H1 (cell line): ENCODE measurements around the gene WNT1. TPM values are rescaled to one million over a fixed set of nuclear protein-coding genes. Genes with fewer than 3 reads are reported as not detected.

ENCODE experiments used
- CTCF ChIA-PET: fragments of 300-600 bp; sonication (Branson Sonifier 250); formaldehyde crosslinking; loops from one replicate; lab custom pipeline; 2021; ENCODE audit not compliant: partially characterized antibody; lab: Charles Lee
- POLR2A ChIA-PET: fragments of 300-600 bp; sonication (Branson Sonifier 250); formaldehyde crosslinking; loops from one replicate; lab custom pipeline; 2021; ENCODE audit warnings: inconsistent platforms; ENCODE audit not compliant: partially characterized antibody; lab: Charles Lee
- DNase-seq, 2 experiments: peaks; one replicate each; pipeline versions ENCODE4 v3.0.0 to v3.0.0-alpha.2; 2010 to 2022; ENCODE audit warnings: low spot score in 2 of 2, low read depth in 1 of 2, mixed read lengths in 1 of 2
- FAIRE-seq: peaks from 2 replicates; lab custom pipeline; 2011; peaks lifted over from hg19 to GRCh38; lab: Jason Lieb, UNC
- H2AFZ ChIP-seq: 2 replicates; pipeline ENCODE4 v1.8.1; 2012; ENCODE audit warnings: low read length, inconsistent platforms
- H2AK5ac ChIP-seq: 2 replicates; pipeline ENCODE4 v1.6.1; 2013; ENCODE audit warnings: low read depth, low read length
- H2BK120ac ChIP-seq: replicated peaks from 2 replicates; pipeline ENCODE3; 2013; ENCODE audit warnings: low read depth, low read length, inconsistent platforms
- H2BK12ac ChIP-seq: 2 replicates; pipeline ENCODE4 v1.6.1; 2013; ENCODE audit warnings: low read depth, low read length
- H2BK15ac ChIP-seq: 2 replicates; pipeline ENCODE4 v1.6.1; 2013; ENCODE audit warnings: low read length
- H2BK20ac ChIP-seq: 2 replicates; pipeline ENCODE4 v1.6.1; 2013; ENCODE audit warnings: low read length
- H2BK5ac ChIP-seq: 2 replicates; pipeline ENCODE4 v1.6.1; 2013; ENCODE audit warnings: low read depth, low read length
- H3K14ac ChIP-seq: 2 replicates; pipeline ENCODE4 v1.6.1; 2013; ENCODE audit warnings: inconsistent platforms; ENCODE audit not compliant: insufficient read length
- H3K18ac ChIP-seq: 2 replicates; pipeline ENCODE4 v1.6.1; 2013; ENCODE audit warnings: low read length; ENCODE audit errors: extremely low read depth
- H3K23ac ChIP-seq: 2 replicates; pipeline ENCODE4 v1.6.1; 2013; ENCODE audit warnings: inconsistent platforms; ENCODE audit not compliant: insufficient read length
- H3K23me2 ChIP-seq: 2 replicates; pipeline ENCODE4 v1.6.1; 2013; ENCODE audit warnings: low read depth, low read length
- H3K27ac ChIP-seq: 2 replicates; pipeline ENCODE4 v1.6.1; 2011; ENCODE audit warnings: low read depth, low read length, inconsistent platforms
- H3K27me3 ChIP-seq, 4 experiments: replicated peaks in 1 of 4; 1 replicate in 1 of 4; 2 replicates in 3 of 4; pipeline versions ENCODE4 v1.6.1 to v1.8.1; 2011 to 2013; ENCODE audit warnings: low read length in 3 of 4, mild to moderate bottlenecking in 3 of 4, inconsistent platforms in 2 of 4, mixed read lengths in 2 of 4, moderate library complexity in 1 of 4; ENCODE audit not compliant: control insufficient read depth in 3 of 4, insufficient read depth in 3 of 4; ENCODE audit errors: extremely low read depth in 1 of 4
- H3K36me3 ChIP-seq, 4 experiments: 2 replicates each; pipeline versions ENCODE4 v1.6.1 to v1.8.1; 2011 to 2013; ENCODE audit warnings: mild to moderate bottlenecking in 4 of 4, low read length in 3 of 4, moderate library complexity in 2 of 4, control low read depth in 1 of 4, inconsistent platforms in 1 of 4; ENCODE audit not compliant: insufficient read depth in 4 of 4, control insufficient read depth in 2 of 4
- H3K4ac ChIP-seq: replicated peaks from 2 replicates; pipeline ENCODE3; 2013; ENCODE audit warnings: low read length, low read depth, mixed read lengths, inconsistent platforms; ENCODE audit not compliant: insufficient read length
- H3K4me1 ChIP-seq, 4 experiments: replicated peaks in 1 of 4; 1 replicate in 1 of 4; 2 replicates in 3 of 4; pipeline versions ENCODE4 v1.6.1 to v1.8.1; 2011 to 2013; ENCODE audit warnings: low read length in 3 of 4, inconsistent platforms in 2 of 4, mixed read lengths in 1 of 4; ENCODE audit not compliant: insufficient read depth in 4 of 4, control insufficient read depth in 3 of 4
- H3K4me2 ChIP-seq, 2 experiments: 2 replicates each; pipeline versions ENCODE4 v1.6.1 to v1.8.1; 2011 to 2013; ENCODE audit warnings: low read depth in 2 of 2, low read length in 2 of 2, control low read depth in 1 of 2, inconsistent platforms in 1 of 2, mild to moderate bottlenecking in 1 of 2; ENCODE audit not compliant: insufficient read depth in 1 of 2
- H3K4me3 ChIP-seq, 4 experiments: fragments of 200-600, 300-600 bp in 1 of 4; sonication (generic), shearing (Covaris generic), sonication (Bioruptor Twin) in 1 of 4; 2 replicates each; pipeline versions ENCODE4 v1.5.1 to v1.8.1; 2011 to 2016; ENCODE audit warnings: low read length in 4 of 4, low read depth in 3 of 4, control low read depth in 2 of 4, inconsistent platforms in 2 of 4, mild to moderate bottlenecking in 2 of 4, mixed read lengths in 1 of 4, moderate library complexity in 1 of 4; ENCODE audit not compliant: insufficient read depth in 2 of 4; ENCODE audit errors: extremely low read depth in 1 of 4
- H3K56ac ChIP-seq: replicated peaks from 2 replicates; pipeline ENCODE3; 2013; ENCODE audit warnings: low read depth, mild to moderate bottlenecking, mixed read lengths, low read length, inconsistent platforms; ENCODE audit not compliant: insufficient read length
- H3K79me1 ChIP-seq: 2 replicates; pipeline ENCODE4 v1.6.1; 2013; ENCODE audit warnings: low read depth, low read length, control low read depth
- H3K79me2 ChIP-seq, 2 experiments: 2 replicates each; pipeline versions ENCODE4 v1.6.1 to v1.8.1; 2012 to 2013; ENCODE audit warnings: low read length in 2 of 2, mild to moderate bottlenecking in 2 of 2, inconsistent platforms in 1 of 2; ENCODE audit not compliant: insufficient read depth in 2 of 2, control insufficient read depth in 1 of 2
- H3K9ac ChIP-seq, 4 experiments: replicated peaks in 1 of 4; 1 replicate in 1 of 4; 2 replicates in 3 of 4; pipeline versions ENCODE4 v1.6.1 to v1.8.1; 2011 to 2013; ENCODE audit warnings: low read depth in 3 of 4, low read length in 3 of 4, control low read depth in 2 of 4, mild to moderate bottlenecking in 2 of 4, moderate library complexity in 2 of 4, inconsistent platforms in 1 of 4; ENCODE audit errors: extremely low read depth in 1 of 4
- H3K9me3 ChIP-seq, 2 experiments: 2 replicates each; pipeline versions ENCODE4 v1.6.1 to v1.8.1; 2012 to 2013; ENCODE audit warnings: mild to moderate bottlenecking in 2 of 2, moderate library complexity in 2 of 2, control low read depth in 1 of 2, inconsistent platforms in 1 of 2, low read depth in 1 of 2, low read length in 1 of 2, mixed read lengths in 1 of 2; ENCODE audit not compliant: insufficient read depth in 2 of 2
- H4K20me1 ChIP-seq, 2 experiments: replicated peaks in 1 of 2; 2 replicates each; pipeline versions ENCODE3 to v1.8.1; 2011 to 2013; ENCODE audit warnings: inconsistent platforms in 2 of 2, low read length in 2 of 2, mild to moderate bottlenecking in 1 of 2; ENCODE audit not compliant: insufficient read depth in 2 of 2, control insufficient read depth in 1 of 2
- H4K5ac ChIP-seq: 2 replicates; pipeline ENCODE4 v1.6.1; 2013; ENCODE audit warnings: low read length, low read depth, mixed read lengths, inconsistent platforms; ENCODE audit not compliant: insufficient read length
- H4K8ac ChIP-seq: 2 replicates; pipeline ENCODE4 v1.8.0; 2013; ENCODE audit warnings: mild to moderate bottlenecking, moderate library complexity, low read length, inconsistent platforms; ENCODE audit not compliant: insufficient read depth; ENCODE audit errors: extremely low read depth
- H4K91ac ChIP-seq: replicated peaks from 2 replicates; pipeline ENCODE3; 2013; ENCODE audit warnings: low read length, mixed read lengths, inconsistent platforms; ENCODE audit not compliant: insufficient read length
- CREB1 ChIP-seq: IDR thresholded peaks from 2 replicates; pipeline ENCODE4 v1.6.1; 2012; ENCODE audit warnings: inconsistent platforms
- CTBP2 ChIP-seq: IDR thresholded peaks from 2 replicates; pipeline ENCODE4 v1.7.0; 2011; ENCODE audit warnings: borderline replicate concordance, mild to moderate bottlenecking, moderate library complexity, mixed read lengths, low read length; ENCODE audit not compliant: insufficient read depth, insufficient read length
- JUN ChIP-seq: IDR thresholded peaks from 2 replicates; pipeline ENCODE4 v1.6.1; 2011; ENCODE audit warnings: low read depth, mild to moderate bottlenecking, improper control_type of control experiment, low read length
- JUND ChIP-seq: IDR thresholded peaks from 2 replicates; pipeline ENCODE4 v1.6.1; 2011; ENCODE audit warnings: mild to moderate bottlenecking, improper control_type of control experiment, low read length
- KDM4A ChIP-seq: IDR thresholded peaks from one replicate; pipeline ENCODE4 v1.7.1; 2012; ENCODE audit warnings: low read depth, mild to moderate bottlenecking, moderate library complexity, low read length, inconsistent platforms; ENCODE audit not compliant: severe bottlenecking
- POLR2AphosphoS5 ChIP-seq: IDR thresholded peaks from 2 replicates; pipeline ENCODE4 v1.6.1; 2011; ENCODE audit warnings: low read depth, low read length
- RNF2 ChIP-seq: fragments of 200-900, 300-1000 bp; sonication (generic); IDR thresholded peaks from 2 replicates; pipeline ENCODE4 v1.7.1; 2016; ENCODE audit warnings: borderline replicate concordance, low read depth, mild to moderate bottlenecking, antibody characterized with exemption, low read length; ENCODE audit not compliant: poor library complexity, severe bottlenecking; ENCODE audit errors: missing control alignments
- SIN3A ChIP-seq, 2 experiments: IDR thresholded peaks in 1 of 2; conservative IDR thresholded peaks in 1 of 2; 2 replicates each; pipeline ENCODE4 v1.6.1; 2011 to 2012; ENCODE audit warnings: low read length in 2 of 2, improper control_type of control experiment in 1 of 2, low read depth in 1 of 2, mild to moderate bottlenecking in 1 of 2
- SIRT6 ChIP-seq: IDR thresholded peaks from one replicate; pipeline ENCODE4 v1.7.1; 2012; ENCODE audit warnings: low read length, inconsistent platforms
- SP1 ChIP-seq: IDR thresholded peaks from 2 replicates; pipeline ENCODE4 v1.6.1; 2011; ENCODE audit warnings: low read depth, low read length
- SP2 ChIP-seq: IDR thresholded peaks from 2 replicates; pipeline ENCODE4 v1.6.1; 2012; ENCODE audit warnings: mild to moderate bottlenecking, low read length, inconsistent platforms
- WGBS, 2 experiments: shearing (Covaris generic) in 1 of 2; methylation state at CpG; one replicate each; pipeline versions ENCODE4 v1.1.6 to v1.1.7; 2013 to 2015; ENCODE audit warnings: low lambda C conversion rate in 2 of 2, mixed read lengths in 2 of 2, inconsistent platforms in 1 of 2, low coverage in 1 of 2, missing lambda C conversion rate in 1 of 2; ENCODE audit not compliant: insufficient replicate concordance in 2 of 2, insufficient coverage in 1 of 2, insufficient read length in 1 of 2; ENCODE audit errors: extremely low coverage in 1 of 2, missing lambda C conversion rate in 1 of 2; 5-methylcytosine and 5-hydroxymethylcytosine counted together
- long read RNA-seq, 2 experiments: library from RNA in 1 of 2; library from capped mRNA in 1 of 2; stranded (forward); transcript quantifications; one replicate each; pipeline ENCODE4 v2.0.0, GENCODE V29; 2021; ENCODE audit warnings: inconsistent platforms in 1 of 2
- polyA minus RNA-seq, 3 experiments: library from RNA; depleted of rRNA, polyadenylated mRNA; stranded (reverse); fragments of >200 nt; gene quantifications; 1 replicate in 2 of 3; 2 replicates in 1 of 3; pipeline ENCODE4 v1.2.3, GENCODE V29; 2011
- polyA plus RNA-seq, 7 experiments: library from polyadenylated mRNA; depleted of rRNA in 3 of 7; stranded (reverse) in 5 of 7; unstranded in 2 of 7; fragments of >200 nt in 5 of 7; fragments of 200-250 nt in 2 of 7; gene quantifications; 1 replicate in 5 of 7; 2 replicates in 1 of 7; 4 replicates in 1 of 7; pipeline versions ENCODE4 v1.2.1 to v1.2.3, GENCODE V29; 2011 to 2013; ENCODE audit warnings: missing spikeins in 2 of 7, mixed read lengths in 2 of 7
- total RNA-seq: library from RNA; stranded (reverse); fragmentation: NEBNext Ultra II Directional; extraction: Animal tissue kit (Norgen Biotek cat#: 25700); gene quantifications from 2 replicates; pipeline ENCODE4 v1.2.1, GENCODE V29; 2021

WNT1 gene
- total RNA-seq (not detected in 2 replicates), polyA plus RNA-seq (2011; rRNA removed) (not detected in 2 replicates), polyA minus RNA-seq (2011; rRNA and poly(A)+ RNA removed) (not detected in 2 replicates)
- polyA plus RNA-seq (2011; cell fraction: cytosol; rRNA removed), result not detected
- not detected for polyA plus RNA-seq (2011; cell fraction: nucleus; rRNA removed)
- not detected in 4 replicates for polyA plus RNA-seq (2012, experiment 1 of 2)
- polyA plus RNA-seq (2012, experiment 2 of 2), result not detected
- not detected for polyA plus RNA-seq (2013, experiment 1 of 2)
- not detected for polyA plus RNA-seq (2013, experiment 2 of 2)
- not detected for polyA minus RNA-seq (2011; cell fraction: cytosol; rRNA and poly(A)+ RNA removed)
- polyA minus RNA-seq (2011; cell fraction: nucleus; rRNA and poly(A)+ RNA removed), result not detected
- long read RNA-seq, experiment 1, result 0 reads
- long read RNA-seq, experiment 2, result 0 reads

GRCh38 chr12:48978291-48978740 lies at the start of gene WNT1:
Gene WNT1 (plus strand): TSS chr12:48978322. CDS start chr12:48978651, 329 bp downstream.
- Histone ChIP-seq H4K20me1 (peaks cover 8 to 9% of the 10 kb centered on the region in 2 experiments), H2AK5ac (peak within 1 kb of the TSS; percentile 91), H2BK5ac (peak within 1 kb of the TSS; percentile 44; the same call in 1 of the 2 replicates), H3K36me3 (peaks cover 0 to 6% (median 0%) of the 10 kb centered on the region in 4 experiments; a peak in 1 of 8 replicates), H3K56ac (no peak within 1 kb of the TSS), H3K23me2 (peaks cover 15% of the 10 kb centered on the region), H2BK15ac (peak within 1 kb of the TSS; percentile 72; the same call in 1 of the 2 replicates), H3K79me1 (no peaks in the 10 kb centered on the region), H3K9me3 (no peaks in the 10 kb centered on the region), H4K8ac (peak within 1 kb of the TSS; percentile 73), H2BK12ac (peak within 1 kb of the TSS; percentile 84; the same call in 1 of the 2 replicates), H3K9ac (no peak within 1 kb of the TSS), H4K5ac (no peak within 1 kb of the TSS), H3K14ac (no peak within 1 kb of the TSS), H2BK20ac (peak within 1 kb of the TSS; percentile 48; the same call in 1 of the 2 replicates), H3K23ac (no peak within 1 kb of the TSS), H3K4me1 (peaks cover 0 to 36% (median 29%) of the 10 kb centered on the region in 4 experiments; a peak in 6 of 7 replicates), H3K18ac (no peak within 1 kb of the TSS; the same call in 1 of the 2 replicates), H3K4me2 (peak within 1 kb of the TSS; percentile 65), H3K79me2 (no peaks in the 10 kb centered on the region), H2AFZ (peak within 1 kb of the TSS; percentile 42; the same call in 1 of the 2 replicates), H2BK120ac (no peak within 1 kb of the TSS), H4K91ac (no peak within 1 kb of the TSS), H3K4me3 (peak within 1 kb of the TSS; percentile 2 to 57 (median 22); a peak in 7 of 8 replicates), H3K4ac (no peak within 1 kb of the TSS), H3K27ac (no peak within 1 kb of the TSS), H3K27me3 (peaks cover 76 to 98% (median 95%) of the 10 kb centered on the region in 4 experiments)
- ChIA-PET POLR2A (interaction anchor here (0.6 to 4.3 kb wide), 6 partner anchors 9 to 113 kb away, joined by 3 to 21 read pairs (median 4); partner anchors contain the start of gene RND1), CTCF (interaction anchor here (0.9 to 40.8 kb wide), 25 partner anchors 7 to 317 kb away, joined by 3 to 1336 read pairs (median 5); partner anchors contain the start of genes ARF3, DDN, DDX23 and FKBP11)
- peak in 1 of 2 experiments; percentile 70 for DNase-seq
- WGBS, 2 experiments, result 4% methylated on average over 38 of the region's 45 CpGs; no CpG with 5 or more reads in 1 of the 2 experiments
- no peak for FAIRE-seq
- TF ChIP-seq JUND, result no peak
- no peak for TF ChIP-seq KDM4A
- TF ChIP-seq POLR2AphosphoS5, result no peak
- no peak for TF ChIP-seq SP2
- TF ChIP-seq CREB1, result no peak
- no peak for TF ChIP-seq SP1
- TF ChIP-seq SIN3A (conservative IDR thresholded peaks at IDR 0.05 in 1 of 2, IDR thresholded peaks at IDR 0.05 in 1 of 2; ENCODE audit: low read depth in 1 of 2, low read length in 2 of 2), result no peak
- TF ChIP-seq SIRT6, result no peak
- no peak for TF ChIP-seq JUN
- no peak for TF ChIP-seq CTBP2
- TF ChIP-seq RNF2, result peak; percentile 10
